Chondrocyte (in vitro differentiated cells): ENCODE measurements around the gene OSBPL5. TPM values are rescaled to one million over a fixed set of nuclear protein-coding genes. Genes with fewer than 3 reads are reported as not detected.

Source experiments
- DNase-seq: peaks from one replicate; pipeline ENCODE4 v3.0.0; 2021; ENCODE audit warnings: mixed read lengths, low spot score
- H3K27ac Mint-ChIP-seq: one replicate; pipeline ENCODE4 v1.8.0; 2021; ENCODE audit warnings: mild to moderate bottlenecking, moderate library complexity, mixed read lengths; ENCODE audit not compliant: unreplicated experiment
- H3K27me3 Mint-ChIP-seq: 2 replicates; pipeline ENCODE4 v1.8.0; 2021; ENCODE audit warnings: low read depth, mixed read lengths
- H3K36me3 Mint-ChIP-seq: 2 replicates; pipeline ENCODE4 v1.8.0; 2021; ENCODE audit warnings: low read depth, mixed read lengths
- H3K4me1 Mint-ChIP-seq: 2 replicates; pipeline ENCODE4 v1.8.0; 2021; ENCODE audit warnings: low read depth, mild to moderate bottlenecking, mixed read lengths
- H3K4me3 Mint-ChIP-seq: one replicate; pipeline ENCODE4 v1.8.0; 2021; ENCODE audit warnings: mild to moderate bottlenecking, moderate library complexity, mixed read lengths; ENCODE audit not compliant: unreplicated experiment
- H3K9me3 Mint-ChIP-seq: 2 replicates; pipeline ENCODE4 v1.8.0; 2021; ENCODE audit warnings: low read depth, mixed read lengths
- CTCF ChIP-seq: fragments of 200-600 bp; sonication (generic); IDR thresholded peaks from 2 replicates; pipeline ENCODE4 v1.5.0; 2021; ENCODE audit warnings: antibody characterized with exemption, mild to moderate bottlenecking, moderate library complexity
- total RNA-seq: library from RNA; stranded (reverse); gene quantifications from 3 replicates; pipeline ENCODE4 v1.2.1, GENCODE V29; 2021

The OSBPL5 gene
- total RNA-seq, 1 donor from 2014 or later, result 43.9 TPM

DNA sequence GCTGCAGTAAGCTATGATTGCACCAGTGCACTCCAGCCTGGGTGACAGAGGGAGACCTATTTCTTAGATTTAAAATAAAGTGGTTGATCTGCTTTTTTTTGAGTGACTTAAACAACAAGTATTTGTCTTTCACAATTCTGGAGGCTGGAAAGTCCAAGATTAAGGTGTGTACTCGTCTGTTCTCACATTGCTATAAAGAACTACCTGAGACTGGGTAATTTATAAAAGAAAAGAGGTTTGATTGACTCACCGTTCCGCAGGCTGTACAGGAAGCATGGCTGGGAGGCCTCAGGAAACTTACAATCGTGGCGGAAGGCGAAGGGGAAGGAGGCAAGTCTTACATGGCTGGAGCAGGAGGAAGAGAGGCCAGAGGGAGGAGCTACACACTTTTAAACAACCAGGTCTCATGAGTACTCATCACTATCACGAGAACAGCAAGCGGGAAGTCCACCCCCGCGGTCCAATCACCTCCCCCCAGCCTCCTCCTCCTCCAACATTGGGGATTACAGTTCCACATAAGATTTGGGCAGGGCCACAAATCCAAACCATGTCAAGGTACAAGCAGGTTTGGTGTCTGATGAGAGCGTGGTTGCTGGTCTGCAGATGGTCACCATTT lies 19.7 kb upstream of the OSBPL5 start:
- H3K4me1 Mint-ChIP-seq, result no peaks in the 10 kb centered on the region
- DNase-seq, result no peak
- TF ChIP-seq CTCF, result no peak
- H3K27me3 Mint-ChIP-seq, result peaks cover 2% of the 10 kb centered on the region
- no peaks in the 10 kb centered on the region for H3K36me3 Mint-ChIP-seq
- H3K9me3 Mint-ChIP-seq, result no peaks in the 10 kb centered on the region
- H3K4me3 Mint-ChIP-seq, result no peak overlapping the region
- no peak overlapping the region for H3K27ac Mint-ChIP-seq

DNA sequence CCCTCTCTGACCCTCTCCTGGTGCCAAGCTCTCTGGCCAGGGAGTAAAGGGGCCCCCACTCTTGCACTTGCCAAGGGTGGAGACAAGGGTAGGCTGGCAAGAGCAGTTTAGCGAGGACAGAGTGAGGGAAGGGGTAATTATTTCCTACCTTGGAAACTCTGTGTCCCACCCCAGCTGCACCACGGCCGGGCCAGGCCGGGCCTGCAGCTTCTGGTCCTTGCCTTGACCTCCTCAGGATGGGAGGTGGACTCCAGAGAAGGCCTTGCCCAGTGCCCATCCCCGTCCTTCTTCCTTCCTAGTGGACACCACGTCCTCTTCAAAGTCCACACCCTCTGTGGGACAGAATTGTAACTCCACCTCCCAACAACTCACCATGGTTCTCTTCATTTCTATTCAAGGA lies 18.4 kb upstream of the OSBPL5 start:
- H3K27ac Mint-ChIP-seq, result no peak overlapping the region
- no peak for TF ChIP-seq CTCF
- H3K36me3 Mint-ChIP-seq, result no peaks in the 10 kb centered on the region
- no peak overlapping the region for H3K4me3 Mint-ChIP-seq
- H3K4me1 Mint-ChIP-seq, result peaks cover 1% of the 10 kb centered on the region
- no peaks in the 10 kb centered on the region for H3K9me3 Mint-ChIP-seq
- peaks cover 2% of the 10 kb centered on the region for H3K27me3 Mint-ChIP-seq
- DNase-seq, result no peak

DNA sequence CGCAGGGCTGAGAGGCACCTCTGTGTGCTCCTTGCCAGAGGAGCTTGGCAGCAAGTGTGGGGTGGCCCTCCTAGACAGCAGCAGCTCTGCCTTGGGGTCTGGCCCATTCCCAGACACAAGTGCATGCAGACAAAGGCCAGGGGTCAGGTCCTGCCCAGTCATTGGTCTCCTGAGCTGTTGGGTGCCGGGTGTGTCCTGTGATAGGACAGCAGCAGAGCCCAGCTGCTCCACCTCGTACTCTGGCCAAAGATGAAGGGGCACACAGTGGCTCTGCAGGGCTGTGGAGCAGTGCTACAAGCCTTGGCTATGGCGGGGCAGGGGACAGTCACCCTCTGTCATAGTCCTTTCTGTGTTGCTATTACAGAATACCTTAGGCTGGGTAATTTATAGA lies 17.3 kb upstream of the OSBPL5 start:
- Mint-ChIP-seq H3K4me3 (no peak overlapping the region), H3K27ac (no peak overlapping the region), H3K27me3 (peaks cover 2% of the 10 kb centered on the region), H3K4me1 (peaks cover 12% of the 10 kb centered on the region), H3K9me3 (peaks cover 4% of the 10 kb centered on the region), H3K36me3 (no peaks in the 10 kb centered on the region)
- no peak for DNase-seq
- TF ChIP-seq CTCF, result no peak

DNA sequence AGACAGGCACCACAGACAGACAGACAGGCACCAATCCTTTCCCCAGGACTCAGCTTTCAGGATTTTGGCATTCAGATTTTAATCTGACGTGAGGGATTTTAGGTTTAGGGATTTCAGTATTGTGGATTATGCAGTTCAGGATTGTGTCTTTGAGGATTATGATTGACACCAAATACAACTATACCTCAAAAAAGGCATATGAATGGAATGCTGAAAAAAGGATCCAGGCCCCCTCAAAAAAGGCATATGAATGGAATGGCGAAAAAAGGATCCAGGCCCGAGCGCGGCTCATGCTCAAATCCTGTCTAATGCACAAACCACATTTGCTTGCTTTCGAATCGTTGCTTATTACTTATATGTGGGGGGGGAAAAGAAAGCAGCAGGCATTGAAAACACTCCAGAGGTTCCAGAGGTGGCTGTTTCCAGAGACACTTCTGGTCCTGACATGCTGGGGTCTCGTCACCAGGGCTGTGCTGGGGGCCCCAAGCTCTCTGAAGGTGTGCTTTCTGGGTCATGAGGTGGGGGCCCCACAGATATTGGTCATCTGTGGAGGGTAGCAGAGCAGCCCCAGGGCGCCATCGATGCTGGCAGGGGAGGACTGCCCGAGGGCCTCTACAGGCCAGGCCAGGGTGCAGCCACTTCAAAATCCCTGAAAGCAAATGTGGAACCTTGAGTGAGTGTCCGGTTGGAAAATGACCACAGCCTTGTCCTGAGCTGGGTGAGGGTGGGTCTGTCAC lies 16.8 kb upstream of the OSBPL5 start:
- Mint-ChIP-seq H3K4me3 (no peak overlapping the region), H3K27ac (no peak overlapping the region), H3K9me3 (peaks cover 8% of the 10 kb centered on the region), H3K4me1 (peaks cover 12% of the 10 kb centered on the region), H3K36me3 (peaks cover under 1% of the 10 kb centered on the region), H3K27me3 (peaks cover 2% of the 10 kb centered on the region)
- no peak for TF ChIP-seq CTCF
- DNase-seq, result no peak

- no peak for DNase-seq
- H3K4me1 Mint-ChIP-seq, result peaks cover 12% of the 10 kb centered on the region
- H3K27ac Mint-ChIP-seq, result no peak overlapping the region
- H3K36me3 Mint-ChIP-seq, result peaks cover 4% of the 10 kb centered on the region
- H3K4me3 Mint-ChIP-seq, result no peak overlapping the region
- no peak for TF ChIP-seq CTCF
- H3K27me3 Mint-ChIP-seq, result peaks cover 2% of the 10 kb centered on the region
- peaks cover 16% of the 10 kb centered on the region for H3K9me3 Mint-ChIP-seq
These were observed 15.8 kb upstream of the OSBPL5 start for GRCh38 chr11:3180869-3181268.
